ENCODE results near the gene ARHGEF19. TPM values are rescaled to one million over a fixed set of nuclear protein-coding genes. Genes with fewer than 3 reads are reported as not detected.
A peak's percentile ranks its signal among the peaks of the same experiment; 100 is the strongest.
"Not testable (repeated sequence)": the region's sequence is repeated elsewhere in the genome, so short reads cannot be mapped to it uniquely, and the experiment has no call there.

The ARHGEF19 gene
- total RNA-seq, 1 experiment from 2014 or later = 21.1 TPM

DNA sequence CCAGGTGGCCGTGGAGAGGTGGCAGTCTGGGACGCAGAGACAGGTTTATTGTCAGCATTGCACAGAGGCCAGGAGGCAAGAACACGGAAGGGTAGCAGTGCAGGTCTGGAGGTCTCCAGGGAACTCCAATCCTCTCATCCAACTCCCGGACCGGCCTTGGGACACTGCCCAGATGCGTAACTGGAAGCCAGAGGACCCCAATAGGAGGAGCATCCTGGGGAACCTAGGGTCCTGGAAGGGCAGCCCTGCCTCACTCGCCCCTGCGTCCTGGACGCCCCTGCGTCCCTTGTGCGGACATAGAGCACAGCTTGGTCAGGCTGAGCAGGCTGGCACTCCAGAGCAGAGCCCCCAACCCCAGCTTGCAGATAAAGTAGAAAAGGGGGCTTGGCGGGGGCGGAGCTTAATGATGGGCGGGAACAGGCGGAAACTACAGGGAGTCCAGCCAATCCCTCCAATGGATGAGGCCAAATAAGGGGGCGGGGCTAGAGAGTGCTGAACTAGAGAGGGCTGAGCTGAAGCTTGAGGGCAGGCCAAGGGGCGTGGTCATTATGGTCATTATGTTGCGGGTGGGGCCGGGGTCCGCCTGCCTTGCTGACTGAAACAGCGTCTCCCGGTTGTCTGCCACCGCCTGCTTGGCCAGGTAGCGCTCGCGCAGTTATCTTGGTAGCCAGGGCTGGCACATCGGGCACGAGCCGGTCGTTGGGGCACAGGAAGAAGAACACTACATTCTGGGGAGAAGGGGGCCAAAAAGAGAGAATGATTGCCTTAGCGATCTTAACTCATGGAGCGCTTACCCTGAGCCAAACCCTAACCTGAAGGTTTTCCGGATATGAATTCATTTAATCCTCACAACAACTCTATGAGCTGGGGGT lies 3.7 kb upstream of the ARHGEF19 start:
- Histone ChIP-seq H2BK12ac (ENCODE audit: insufficient read length, low read depth, low read length) (no peak overlapping the region), H3K9ac (ENCODE audit: extremely low read depth, insufficient read length, low read length) (no peak overlapping the region), H2AFZ (ENCODE audit: low read length) (no peak overlapping the region), H3K79me1 (ENCODE audit: insufficient read depth, low read depth, low read length, poor library complexity, severe bottlenecking) (peaks cover 2% of the 10 kb centered on the region), H3K23ac (ENCODE audit: insufficient read length, low read depth, low read length) (no peak overlapping the region), H2AK5ac (ENCODE audit: insufficient read length, low read length) (no peak overlapping the region), H2BK15ac (ENCODE audit: low read depth, low read length) (no peak overlapping the region), H4K5ac (ENCODE audit: insufficient read length, low read depth, low read length) (no peak overlapping the region), H3K9me3 (ENCODE audit: control insufficient read depth, low read depth, low read length) (no peaks in the 10 kb centered on the region), H3K27ac (ENCODE audit: insufficient read length, low read depth, low read length) (no peak overlapping the region), H3K4ac (ENCODE audit: low read depth, low read length) (no peak overlapping the region), H3K4me1 (ENCODE audit: insufficient read depth, low read length) (peaks cover 12% of the 10 kb centered on the region; the same call in 1 of the 2 replicates), H3K79me2 (ENCODE audit: insufficient read depth, low read length) (no peaks in the 10 kb centered on the region; the same call in 1 of the 2 replicates), H4K8ac (replicated peaks; ENCODE audit: insufficient read length, low read depth, low read length) (no peak overlapping the region), H3T11ph (ENCODE audit: low read length) (no peak overlapping the region), H2BK5ac (ENCODE audit: insufficient read length, low read length) (no peak overlapping the region), H3K4me2 (ENCODE audit: insufficient read depth, insufficient read length, low read length) (peak overlapping the region; percentile 92), H3K14ac (ENCODE audit: insufficient read depth, low read length) (no peak overlapping the region), H3K18ac (ENCODE audit: insufficient read length, low read depth, low read length) (no peak overlapping the region), H3K23me2 (ENCODE audit: insufficient read length, low read depth, low read length, poor library complexity, severe bottlenecking) (peaks cover 24% of the 10 kb centered on the region), H4K20me1 (ENCODE audit: control insufficient read depth, insufficient read depth, insufficient read length) (no peaks in the 10 kb centered on the region), H4K91ac (ENCODE audit: insufficient read length, low read depth, low read length) (no peak overlapping the region), H2BK120ac (ENCODE audit: low read depth, low read length, poor library complexity, severe bottlenecking) (no peak overlapping the region), H3K27me3 (ENCODE audit: insufficient read depth, low read length) (no peaks in the 10 kb centered on the region; the same call in 1 of the 2 replicates), H2BK20ac (ENCODE audit: low read depth, low read length, poor library complexity, severe bottlenecking) (no peak overlapping the region), H3K56ac (ENCODE audit: insufficient read length, low read depth, low read length) (no peak overlapping the region)
- Mint-ChIP-seq H3K4me1 (peaks cover 31 to 36% of the 10 kb centered on the region in 2 experiments), H3K27ac (no peak overlapping the region), H3K27me3 (ENCODE audit: low read depth) (peaks cover 36% of the 10 kb centered on the region), H3K9me3 (no peaks in the 10 kb centered on the region), H3K36me3 (ENCODE audit: insufficient read depth in 1 of 3, low read depth in 3 of 3) (no peaks in the 10 kb centered on the region), H3K4me3 (peak overlapping the region; percentile 72 to 88)
- TF ChIP-seq, protein P1, sequence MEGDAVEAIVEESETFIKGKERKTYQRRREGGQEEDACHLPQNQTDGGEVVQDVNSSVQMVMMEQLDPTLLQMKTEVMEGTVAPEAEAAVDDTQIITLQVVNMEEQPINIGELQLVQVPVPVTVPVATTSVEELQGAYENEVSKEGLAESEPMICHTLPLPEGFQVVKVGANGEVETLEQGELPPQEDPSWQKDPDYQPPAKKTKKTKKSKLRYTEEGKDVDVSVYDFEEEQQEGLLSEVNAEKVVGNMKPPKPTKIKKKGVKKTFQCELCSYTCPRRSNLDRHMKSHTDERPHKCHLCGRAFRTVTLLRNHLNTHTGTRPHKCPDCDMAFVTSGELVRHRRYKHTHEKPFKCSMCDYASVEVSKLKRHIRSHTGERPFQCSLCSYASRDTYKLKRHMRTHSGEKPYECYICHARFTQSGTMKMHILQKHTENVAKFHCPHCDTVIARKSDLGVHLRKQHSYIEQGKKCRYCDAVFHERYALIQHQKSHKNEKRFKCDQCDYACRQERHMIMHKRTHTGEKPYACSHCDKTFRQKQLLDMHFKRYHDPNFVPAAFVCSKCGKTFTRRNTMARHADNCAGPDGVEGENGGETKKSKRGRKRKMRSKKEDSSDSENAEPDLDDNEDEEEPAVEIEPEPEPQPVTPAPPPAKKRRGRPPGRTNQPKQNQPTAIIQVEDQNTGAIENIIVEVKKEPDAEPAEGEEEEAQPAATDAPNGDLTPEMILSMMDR (conservative IDR thresholded peaks at IDR 0.05) = no peak
- WGBS (ENCODE audit: extremely low coverage, insufficient read length, low lambda C conversion rate) = no CpG with 5 or more reads among the region's 33 CpGs
- DNase-seq = peak; percentile 99

DNA sequence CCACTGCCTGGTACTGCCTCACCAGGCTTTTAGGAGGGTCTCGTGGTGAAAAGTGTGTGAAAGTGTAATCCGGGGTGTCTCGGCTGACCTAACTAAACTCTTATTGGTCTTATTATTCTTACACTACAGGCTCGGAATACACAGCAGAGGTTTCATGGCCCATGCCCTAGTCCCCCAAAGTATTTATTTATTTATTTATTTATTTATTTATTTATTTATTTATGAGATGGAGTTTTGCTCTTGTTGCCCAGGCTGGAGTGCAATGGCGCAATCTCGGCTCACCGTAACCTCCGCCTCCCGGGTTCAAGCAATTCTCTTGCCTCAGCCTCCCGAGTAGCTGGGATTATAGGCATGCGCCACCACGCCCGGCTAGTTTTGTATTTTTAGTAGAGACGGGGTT lies 2.8 kb upstream of the ARHGEF19 start:
- H3K79me1 ChIP-seq (ENCODE audit: insufficient read depth, low read depth, low read length, poor library complexity, severe bottlenecking); H2BK15ac ChIP-seq (ENCODE audit: low read depth, low read length); H3K9me3 ChIP-seq (ENCODE audit: control insufficient read depth, low read depth, low read length); H2BK120ac ChIP-seq (ENCODE audit: low read depth, low read length, poor library complexity, severe bottlenecking); H4K91ac ChIP-seq (ENCODE audit: insufficient read length, low read depth, low read length); H2AK5ac ChIP-seq (ENCODE audit: insufficient read length, low read length); H2BK12ac ChIP-seq (ENCODE audit: insufficient read length, low read depth, low read length); H3K27ac ChIP-seq (ENCODE audit: insufficient read length, low read depth, low read length); H3K23ac ChIP-seq (ENCODE audit: insufficient read length, low read depth, low read length); H3K18ac ChIP-seq (ENCODE audit: insufficient read length, low read depth, low read length); H4K8ac ChIP-seq (replicated peaks; ENCODE audit: insufficient read length, low read depth, low read length); H3K9ac ChIP-seq (ENCODE audit: extremely low read depth, insufficient read length, low read length); H3K9me3 Mint-ChIP-seq; H4K5ac ChIP-seq (ENCODE audit: insufficient read length, low read depth, low read length); H3K14ac ChIP-seq (ENCODE audit: insufficient read depth, low read length); H3K4me3 Mint-ChIP-seq; H2BK20ac ChIP-seq (ENCODE audit: low read depth, low read length, poor library complexity, severe bottlenecking); H3K4me2 ChIP-seq (ENCODE audit: insufficient read depth, insufficient read length, low read length); H3K4ac ChIP-seq (ENCODE audit: low read depth, low read length); DNase-seq; H3K79me2 ChIP-seq (ENCODE audit: insufficient read depth, low read length); H3K56ac ChIP-seq (ENCODE audit: insufficient read length, low read depth, low read length); H3K27me3 ChIP-seq (ENCODE audit: insufficient read depth, low read length); H3K27ac Mint-ChIP-seq; H2BK5ac ChIP-seq (ENCODE audit: insufficient read length, low read length); H3T11ph ChIP-seq (ENCODE audit: low read length); H2AFZ ChIP-seq (ENCODE audit: low read length); H3K36me3 Mint-ChIP-seq (ENCODE audit: insufficient read depth in 1 of 3, low read depth in 3 of 3); H4K20me1 ChIP-seq (ENCODE audit: control insufficient read depth, insufficient read depth, insufficient read length): not testable (repeated sequence)
- Mint-ChIP-seq H3K4me1 (peaks cover 40 to 45% of the 10 kb centered on the region in 2 experiments), H3K27me3 (ENCODE audit: low read depth) (peaks cover 31% of the 10 kb centered on the region)
- WGBS (ENCODE audit: extremely low coverage, insufficient read length, low lambda C conversion rate) = no CpG with 5 or more reads among the region's 14 CpGs
- Histone ChIP-seq H3K4me1 (ENCODE audit: insufficient read depth, low read length) (peaks cover 12% of the 10 kb centered on the region; the same call in 1 of the 2 replicates), H3K23me2 (ENCODE audit: insufficient read length, low read depth, low read length, poor library complexity, severe bottlenecking) (peaks cover 24% of the 10 kb centered on the region)
